BE2C (cell line): ENCODE measurements around the gene KCNMA1.
A peak's percentile ranks its signal among the peaks of the same experiment; 100 is the strongest.

Experiments used
- DNase-seq: peaks from one replicate; pipeline ENCODE4 v3.0.0-alpha.2; 2020
- H3K27me3 ChIP-seq: fragments of 250-450 bp; sonication (Bioruptor Pico); 2 replicates; pipeline ENCODE4 v1.5.1; 2020; ENCODE audit warnings: mild to moderate bottlenecking
- H3K36me3 ChIP-seq: fragments of 250-450 bp; sonication (Bioruptor Pico); 2 replicates; pipeline ENCODE4 v1.5.1; 2020; ENCODE audit warnings: mild to moderate bottlenecking
- H3K4me1 ChIP-seq: fragments of 250-450 bp; sonication (Bioruptor Pico); 2 replicates; pipeline ENCODE4 v1.5.1; 2020
- H3K4me3 ChIP-seq: 2 replicates; pipeline ENCODE4 v1.5.1; 2011; ENCODE audit warnings: low read depth, low read length
- H3K9me3 ChIP-seq: fragments of 250-450 bp; sonication (Bioruptor Pico); 2 replicates; pipeline ENCODE4 v1.5.1; 2020
- TF ChIP-seq, protein P1 (sequence below): IDR thresholded peaks from 2 replicates; pipeline ENCODE4 v1.5.1; 2012; ENCODE audit warnings: mild to moderate bottlenecking, low read depth, low read length

KCNMA1 gene

DNA sequence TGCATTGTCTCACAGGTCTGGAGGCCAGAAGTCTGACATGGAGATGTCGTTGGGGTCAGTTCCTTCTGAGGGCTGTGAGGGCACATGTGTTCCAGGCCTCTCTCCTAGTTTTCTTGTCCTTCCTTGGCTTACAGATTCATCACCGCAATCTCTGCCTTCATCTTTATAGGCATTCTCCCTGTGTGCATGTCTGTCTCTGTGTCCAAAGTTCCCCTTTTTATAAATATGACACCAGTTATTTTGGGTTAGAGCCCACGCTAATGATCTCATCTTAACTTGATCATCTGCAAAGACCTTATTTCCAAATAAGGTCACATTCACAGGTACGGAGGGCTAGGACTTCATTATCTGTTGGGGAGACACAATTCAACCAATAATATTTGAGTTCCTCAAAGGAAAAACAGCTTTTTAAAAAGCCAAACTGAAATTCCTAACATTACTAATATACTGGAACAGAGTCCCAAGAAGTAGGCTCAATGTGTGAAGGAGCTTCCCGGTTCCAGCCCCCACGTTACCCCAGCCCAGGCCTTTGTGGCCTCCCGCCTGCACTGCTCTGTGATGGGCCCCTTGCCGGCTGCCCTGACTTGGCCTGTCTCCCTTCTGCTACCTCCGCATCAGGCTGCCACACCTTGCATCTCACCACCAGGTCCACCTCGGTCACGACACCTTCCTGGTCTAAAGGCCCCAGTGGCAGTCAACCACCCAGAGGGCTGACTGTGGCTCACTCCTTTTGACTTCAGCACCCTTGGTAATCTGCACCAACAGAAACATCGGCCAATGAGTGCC lies 142.7 kb downstream of the KCNMA1 start:
- TF ChIP-seq, protein P1, sequence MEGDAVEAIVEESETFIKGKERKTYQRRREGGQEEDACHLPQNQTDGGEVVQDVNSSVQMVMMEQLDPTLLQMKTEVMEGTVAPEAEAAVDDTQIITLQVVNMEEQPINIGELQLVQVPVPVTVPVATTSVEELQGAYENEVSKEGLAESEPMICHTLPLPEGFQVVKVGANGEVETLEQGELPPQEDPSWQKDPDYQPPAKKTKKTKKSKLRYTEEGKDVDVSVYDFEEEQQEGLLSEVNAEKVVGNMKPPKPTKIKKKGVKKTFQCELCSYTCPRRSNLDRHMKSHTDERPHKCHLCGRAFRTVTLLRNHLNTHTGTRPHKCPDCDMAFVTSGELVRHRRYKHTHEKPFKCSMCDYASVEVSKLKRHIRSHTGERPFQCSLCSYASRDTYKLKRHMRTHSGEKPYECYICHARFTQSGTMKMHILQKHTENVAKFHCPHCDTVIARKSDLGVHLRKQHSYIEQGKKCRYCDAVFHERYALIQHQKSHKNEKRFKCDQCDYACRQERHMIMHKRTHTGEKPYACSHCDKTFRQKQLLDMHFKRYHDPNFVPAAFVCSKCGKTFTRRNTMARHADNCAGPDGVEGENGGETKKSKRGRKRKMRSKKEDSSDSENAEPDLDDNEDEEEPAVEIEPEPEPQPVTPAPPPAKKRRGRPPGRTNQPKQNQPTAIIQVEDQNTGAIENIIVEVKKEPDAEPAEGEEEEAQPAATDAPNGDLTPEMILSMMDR: no peak
- no peaks in the 10 kb centered on the region for H3K27me3 ChIP-seq
- peaks cover 4% of the 10 kb centered on the region for H3K4me1 ChIP-seq
- H3K9me3 ChIP-seq: no peaks in the 10 kb centered on the region
- H3K4me3 ChIP-seq: no peak overlapping the region
- DNase-seq: no peak
- H3K36me3 ChIP-seq: no peaks in the 10 kb centered on the region

DNA sequence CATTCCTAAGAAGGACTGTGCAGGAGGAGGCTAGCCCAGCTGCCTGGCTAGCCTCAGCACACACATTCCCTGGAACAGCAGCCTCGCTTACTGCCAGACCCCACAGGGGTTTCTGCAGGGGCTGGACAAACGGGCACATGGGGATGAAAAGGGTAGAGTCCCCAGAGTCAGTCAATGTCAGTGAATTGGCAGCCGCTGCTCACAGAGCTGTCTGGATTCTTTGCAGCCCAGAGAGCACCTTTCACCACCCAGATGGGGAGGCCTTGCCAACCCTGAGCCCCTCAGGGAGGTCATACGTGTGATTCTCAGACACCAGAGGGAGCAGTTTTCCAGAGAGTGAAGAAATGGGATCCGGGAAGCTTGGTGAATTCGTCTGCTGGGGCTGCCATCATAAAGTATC lies 143.3 kb downstream of the KCNMA1 start:
- H3K4me3 ChIP-seq: no peak overlapping the region
- no peaks in the 10 kb centered on the region for H3K27me3 ChIP-seq
- peaks cover 4% of the 10 kb centered on the region for H3K4me1 ChIP-seq
- TF ChIP-seq, protein P1: peak; percentile 75
- no peaks in the 10 kb centered on the region for H3K36me3 ChIP-seq
- no peaks in the 10 kb centered on the region for H3K9me3 ChIP-seq
- DNase-seq: peak; percentile 71

DNA sequence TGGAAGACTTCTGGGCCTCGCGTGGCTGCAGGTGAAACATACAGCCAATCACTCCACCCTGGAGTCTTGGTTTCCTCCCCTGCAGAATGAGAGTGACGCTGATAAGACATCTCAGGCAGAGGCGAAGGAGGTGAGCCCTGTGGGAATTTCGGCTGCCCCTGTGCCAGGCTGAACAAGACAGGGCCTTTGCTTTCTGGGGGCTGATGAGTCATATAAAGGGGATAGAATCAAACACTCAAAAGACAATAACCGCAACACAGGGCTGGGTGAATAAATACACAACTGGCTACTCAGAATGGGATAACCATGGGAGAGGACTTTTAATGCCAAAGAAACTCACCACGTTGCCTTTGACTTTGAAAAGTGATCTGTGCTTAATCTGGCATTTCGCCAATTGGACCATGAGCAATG lies 143.8 kb downstream of the KCNMA1 start:
- Histone ChIP-seq H3K9me3 (no peaks in the 10 kb centered on the region), H3K4me3 (no peak overlapping the region), H3K36me3 (no peaks in the 10 kb centered on the region), H3K4me1 (peaks cover 4% of the 10 kb centered on the region), H3K27me3 (no peaks in the 10 kb centered on the region)
- DNase-seq: no peak
- TF ChIP-seq, protein P1: no peak

DNA sequence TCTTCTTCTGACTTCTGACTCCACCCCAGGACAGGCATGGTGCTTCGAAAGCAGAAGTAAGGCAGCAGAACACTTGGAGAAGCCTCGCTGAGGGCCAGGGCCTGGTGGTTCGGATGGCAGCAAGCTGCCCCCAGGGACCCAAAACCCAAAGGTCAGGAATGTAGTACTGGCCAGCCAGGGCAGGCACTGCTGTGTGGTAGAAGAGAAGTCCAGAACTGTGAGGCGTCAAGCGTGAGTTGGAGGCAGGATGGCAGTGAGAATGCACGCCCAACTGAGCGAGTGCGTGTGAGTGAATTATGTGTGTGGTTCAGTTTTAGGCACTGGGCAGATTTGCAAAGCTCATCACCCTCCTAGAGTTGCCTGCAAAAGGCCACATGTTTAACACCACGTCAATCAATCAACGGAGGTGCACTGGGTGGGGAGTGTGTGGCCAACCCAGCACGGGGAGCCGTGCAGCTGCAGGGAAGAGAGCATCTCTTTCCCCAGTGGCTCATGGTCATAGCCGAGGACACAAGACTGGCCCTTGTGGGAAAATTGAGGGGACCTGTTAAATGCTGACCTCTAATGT lies 144.3 kb downstream of the KCNMA1 start:
- no peak overlapping the region for H3K4me3 ChIP-seq
- H3K27me3 ChIP-seq: no peaks in the 10 kb centered on the region
- TF ChIP-seq, protein P1: no peak
- no peaks in the 10 kb centered on the region for H3K36me3 ChIP-seq
- no peak for DNase-seq
- no peaks in the 10 kb centered on the region for H3K9me3 ChIP-seq
- H3K4me1 ChIP-seq: peaks cover 4% of the 10 kb centered on the region

DNA sequence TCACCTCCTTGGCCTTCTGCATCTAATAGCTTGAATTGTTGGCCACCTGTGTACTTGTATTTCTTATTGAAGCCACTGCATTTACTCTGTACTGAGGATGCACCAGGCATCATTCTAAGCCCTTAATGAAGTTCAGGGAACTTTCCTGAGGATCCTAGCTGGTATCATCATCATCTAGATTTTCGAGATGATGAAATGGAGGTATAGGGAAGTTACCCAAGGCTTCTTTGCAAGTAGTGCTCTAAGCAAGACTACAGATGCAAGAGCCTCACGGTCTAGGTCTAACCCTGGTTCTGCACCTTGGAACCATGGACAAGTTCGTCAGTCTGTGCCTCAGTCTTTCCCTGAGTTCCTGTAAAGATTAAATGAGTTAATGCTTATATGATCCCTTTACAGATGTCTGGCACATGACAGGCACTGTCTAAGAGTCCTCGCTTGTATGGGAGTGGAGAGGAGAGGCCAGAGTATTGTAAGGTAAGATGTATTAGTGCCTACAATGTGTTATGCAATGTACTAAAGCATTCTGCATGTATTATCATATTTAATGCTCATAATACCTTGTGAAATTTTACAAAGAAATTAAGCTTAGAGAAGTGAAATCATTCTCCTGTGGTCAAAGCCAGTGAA lies 145.1 kb downstream of the KCNMA1 start:
- TF ChIP-seq, protein P1: no peak
- no peaks in the 10 kb centered on the region for H3K9me3 ChIP-seq
- peaks cover 4% of the 10 kb centered on the region for H3K4me1 ChIP-seq

More for the DNA sequence above, 145.1 kb downstream of the KCNMA1 start:
- H3K4me3 ChIP-seq: no peak overlapping the region
- no peak for DNase-seq
- no peaks in the 10 kb centered on the region for H3K36me3 ChIP-seq
- no peaks in the 10 kb centered on the region for H3K27me3 ChIP-seq
